ENCODE results near the gene FANCC.
"Not testable (repeated sequence)": the region's sequence is repeated elsewhere in the genome, so short reads cannot be mapped to it uniquely, and the experiment has no call there.

Gene FANCC

DNA sequence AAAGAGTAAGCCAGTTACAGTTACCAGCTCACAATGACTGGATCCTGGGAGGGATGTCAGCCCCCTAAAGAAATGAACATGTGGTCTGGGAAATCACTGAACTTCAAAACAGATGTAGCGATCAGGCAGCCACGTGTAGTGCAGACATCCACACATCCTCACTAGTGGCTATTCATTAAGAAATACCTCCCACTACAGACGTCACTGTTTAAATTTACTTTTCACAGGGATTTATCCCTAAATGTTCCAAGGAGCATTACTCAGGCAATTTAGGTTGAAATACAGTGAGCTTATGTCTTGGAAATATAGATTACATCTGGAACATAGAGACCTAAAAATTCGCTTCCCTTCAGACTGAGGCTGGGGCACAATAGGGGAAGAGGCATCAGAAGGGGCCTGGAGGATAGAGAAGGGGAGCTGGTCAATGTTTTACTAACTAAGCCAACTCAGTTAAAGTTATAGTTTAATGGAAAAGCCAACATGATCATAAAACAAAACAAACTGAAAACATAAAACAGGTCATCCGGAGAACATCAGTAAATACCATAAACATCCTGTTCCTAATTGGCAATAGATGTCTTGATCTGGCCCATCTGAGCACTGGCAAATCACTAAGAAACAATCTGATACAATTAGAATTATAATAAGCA, 92.3 kb downstream of the FANCC start:
- no peak for DNase-seq

GRCh38 chr9:95224376-95225019, 93.0 kb downstream of the FANCC start:
- no peak for DNase-seq

DNA sequence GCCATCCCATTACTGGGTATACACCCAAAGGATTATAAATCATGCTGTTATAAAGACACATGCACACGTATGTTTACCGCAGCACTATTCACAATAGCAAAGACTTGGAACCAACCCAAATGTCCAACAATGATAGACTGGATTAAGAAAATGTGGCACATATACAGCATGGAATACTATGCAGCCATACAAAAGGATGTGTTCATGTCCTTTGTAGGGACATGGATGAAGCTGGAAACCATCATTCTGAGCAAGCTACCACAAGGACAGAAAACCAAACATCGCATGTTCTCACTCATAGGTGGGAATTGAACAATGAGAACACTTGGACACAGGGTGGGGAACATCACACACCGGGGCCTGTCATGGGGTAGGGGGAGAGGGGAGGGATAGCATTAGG, 97.2 kb downstream of the FANCC start:
- DNase-seq, result not testable (repeated sequence)

GRCh38 chr9:95218773-95219172, 98.7 kb downstream of the FANCC start:
- DNase-seq, result no peak

DNA sequence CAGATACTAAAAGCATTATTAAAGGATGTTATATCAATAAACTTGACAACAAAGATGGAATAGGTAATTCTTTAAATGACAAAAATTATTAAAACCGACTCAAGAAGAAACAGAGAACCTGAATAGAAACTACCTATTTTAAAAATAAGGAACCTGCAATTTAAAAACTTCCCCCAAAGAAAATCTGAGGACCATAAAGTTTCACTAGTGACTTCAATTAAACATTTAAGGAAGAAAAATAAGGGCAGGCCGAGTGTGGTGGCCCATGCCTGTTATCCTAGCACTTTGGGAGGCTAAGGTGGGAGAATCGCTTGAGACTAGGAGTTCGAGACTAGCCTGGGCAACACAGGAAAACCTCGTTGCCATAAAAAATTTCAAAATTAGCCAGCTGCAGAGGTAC, 99.6 kb downstream of the FANCC start:
- DNase-seq, result no peak

DNA sequence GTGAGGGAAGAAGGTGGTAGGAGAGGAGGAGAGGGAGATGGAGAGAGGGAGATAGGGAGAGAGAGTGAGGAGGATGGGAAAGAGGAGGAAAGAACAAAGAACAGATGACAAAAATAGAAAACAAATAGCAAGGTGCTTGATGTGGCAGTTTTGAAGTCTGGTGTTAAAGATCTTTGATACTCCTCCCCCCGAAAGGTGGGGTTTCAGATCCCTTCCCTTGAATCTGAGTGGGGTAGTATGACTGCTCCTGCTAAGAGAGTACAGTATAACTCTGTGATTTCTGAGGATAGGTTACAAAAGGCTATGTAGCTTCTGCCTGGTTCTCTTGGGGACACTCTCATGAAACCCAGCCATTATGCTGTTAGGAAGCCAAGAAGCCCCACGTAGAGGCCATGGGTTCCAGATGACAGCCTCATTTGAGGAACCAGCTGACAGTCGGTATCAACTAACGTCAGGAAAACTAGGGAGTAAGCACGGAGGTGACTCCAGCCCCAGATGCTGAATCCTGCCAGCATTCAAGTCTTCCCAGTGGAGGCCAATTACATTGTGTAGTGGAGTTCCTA, 102.1 kb downstream of the FANCC start:
- DNase-seq, result no peak

- no peak for DNase-seq
These were observed 104.4 kb downstream of the FANCC start for GRCh38 chr9:95213117-95213516.

DNA sequence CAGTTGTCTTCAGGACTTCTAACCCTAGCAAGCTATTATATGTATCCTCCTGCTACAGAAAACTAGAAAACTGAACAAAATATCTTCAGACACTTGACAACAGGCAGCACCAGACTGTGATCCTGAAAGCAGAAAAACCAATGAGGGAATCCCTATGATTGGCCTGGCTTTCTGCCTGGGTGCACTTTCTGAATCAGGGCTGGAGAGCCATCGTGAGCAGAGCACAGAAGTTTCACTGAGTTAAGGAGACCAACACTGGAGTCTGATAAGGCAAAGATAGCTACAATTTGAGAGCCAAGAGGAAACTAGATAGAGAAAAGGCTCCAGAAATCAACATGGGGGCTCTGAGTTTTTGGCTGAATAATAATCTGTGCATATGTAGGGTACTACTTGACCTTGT, 106.5 kb downstream of the FANCC start:
- no peak for DNase-seq

DNA sequence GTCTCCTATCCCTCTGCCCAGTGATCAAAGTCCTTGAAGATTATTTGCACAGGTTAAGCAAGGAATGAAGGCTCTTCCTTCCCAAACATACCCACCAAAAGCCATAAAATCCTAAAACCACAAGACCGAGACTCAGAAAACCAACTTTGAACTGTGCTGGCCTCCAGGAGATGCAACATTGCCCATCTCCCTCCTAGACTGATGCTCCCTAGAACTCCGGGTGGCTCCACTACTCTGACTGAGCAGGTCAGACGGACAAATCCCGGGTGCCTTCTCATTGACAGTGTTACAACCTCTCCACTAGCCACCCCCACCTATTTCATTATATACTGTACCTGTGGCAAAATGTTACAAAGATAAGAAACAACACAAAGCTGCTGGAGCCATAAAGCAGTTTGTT, 110.1 kb downstream of the FANCC start:
- DNase-seq, result no peak

DNA sequence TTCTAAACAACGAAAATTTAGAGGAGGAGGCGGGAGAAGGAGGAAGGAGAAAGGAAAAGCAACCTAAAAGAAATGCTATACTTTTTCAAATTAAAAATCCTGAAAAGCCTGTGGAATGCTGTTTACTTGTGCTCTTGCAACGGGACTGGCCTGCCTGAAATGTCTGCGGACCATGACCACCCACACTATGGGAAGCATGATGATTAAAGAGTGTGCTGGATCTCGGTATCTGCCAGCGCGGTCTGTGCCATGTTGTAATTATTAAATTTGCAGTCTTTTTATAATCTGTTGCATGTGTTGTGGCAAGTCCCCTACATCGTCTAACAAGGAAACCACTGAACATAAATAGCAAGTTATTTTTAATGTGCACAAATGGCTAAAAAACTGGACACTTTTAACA, 111.4 kb downstream of the FANCC start:
- DNase-seq, result no peak

- no peak for DNase-seq
These were observed 112.8 kb downstream of the FANCC start for GRCh38 chr9:95204710-95205109.

DNA sequence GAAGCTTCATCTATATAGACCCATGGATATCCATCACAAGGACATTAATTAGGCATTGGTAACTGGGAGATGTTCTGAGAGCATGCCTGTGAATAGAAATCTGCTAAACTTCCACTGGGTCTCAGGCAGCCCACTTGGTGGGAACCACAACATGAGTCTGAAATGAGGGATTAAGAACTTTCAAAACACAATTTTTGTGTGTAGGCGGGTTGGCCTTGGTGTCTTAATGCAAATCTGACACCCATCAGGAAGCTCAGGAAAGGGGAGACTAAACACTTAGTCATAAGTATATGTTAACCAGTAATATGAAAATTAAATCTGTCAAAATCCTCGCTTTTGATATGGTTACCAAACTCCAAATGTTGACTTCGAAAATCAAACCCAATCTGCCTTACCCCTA, 113.2 kb downstream of the FANCC start:
- no peak for DNase-seq

GRCh38 chr9:95203019-95203418, 114.5 kb downstream of the FANCC start:
- DNase-seq, result not testable (repeated sequence)

- DNase-seq, result no peak
These were observed 115.3 kb downstream of the FANCC start for GRCh38 chr9:95202076-95202681.

- no peak for DNase-seq
These were observed 116.3 kb downstream of the FANCC start for GRCh38 chr9:95201206-95201605.

- DNase-seq, result no peak
These were observed 119.7 kb downstream of the FANCC start for GRCh38 chr9:95197692-95198271.

DNA sequence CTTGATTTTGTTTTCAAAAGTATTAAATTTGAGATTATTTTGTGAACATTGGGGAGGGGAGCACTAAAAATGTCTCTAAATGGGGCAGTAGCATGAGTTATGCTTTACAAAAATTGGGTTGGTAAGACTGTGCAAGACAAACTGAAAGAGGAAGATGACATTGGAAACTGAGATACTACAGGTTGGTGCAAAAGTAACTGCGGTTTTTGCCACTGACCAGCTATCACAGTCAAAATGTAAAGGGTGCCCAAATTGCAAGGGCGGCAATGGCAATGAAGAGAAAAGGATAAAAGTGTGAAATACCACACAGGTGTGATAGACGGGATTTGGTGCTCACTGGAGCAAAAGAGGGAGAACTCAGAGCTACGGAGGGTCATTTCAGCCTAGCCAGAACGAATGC, 124.0 kb downstream of the FANCC start:
- DNase-seq, result no peak

GRCh38 chr9:95193067-95193466, 124.4 kb downstream of the FANCC start:
- DNase-seq, result no peak

GRCh38 chr9:95192631-95193030, 124.9 kb downstream of the FANCC start:
- DNase-seq, result no peak

DNA sequence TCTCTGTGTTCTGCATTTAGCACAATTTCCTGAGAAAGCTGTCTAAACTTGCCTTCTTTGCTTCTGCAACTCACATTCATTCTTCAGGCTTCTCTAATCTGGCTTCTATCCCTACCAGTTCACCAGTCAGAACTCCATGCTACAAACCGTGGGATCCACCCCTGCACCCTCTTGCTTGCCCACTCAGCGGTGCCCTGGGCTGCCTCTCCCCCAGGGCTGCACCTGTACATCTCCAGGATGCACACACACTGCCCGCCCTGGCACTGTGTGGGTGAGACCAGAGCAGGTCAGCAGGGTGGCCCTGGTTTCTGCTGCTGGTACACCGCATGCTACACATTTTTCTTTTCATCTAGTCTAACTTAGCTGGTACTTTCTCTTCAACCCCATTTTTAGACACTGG, 127.1 kb downstream of the FANCC start:
- no peak for DNase-seq

DNA sequence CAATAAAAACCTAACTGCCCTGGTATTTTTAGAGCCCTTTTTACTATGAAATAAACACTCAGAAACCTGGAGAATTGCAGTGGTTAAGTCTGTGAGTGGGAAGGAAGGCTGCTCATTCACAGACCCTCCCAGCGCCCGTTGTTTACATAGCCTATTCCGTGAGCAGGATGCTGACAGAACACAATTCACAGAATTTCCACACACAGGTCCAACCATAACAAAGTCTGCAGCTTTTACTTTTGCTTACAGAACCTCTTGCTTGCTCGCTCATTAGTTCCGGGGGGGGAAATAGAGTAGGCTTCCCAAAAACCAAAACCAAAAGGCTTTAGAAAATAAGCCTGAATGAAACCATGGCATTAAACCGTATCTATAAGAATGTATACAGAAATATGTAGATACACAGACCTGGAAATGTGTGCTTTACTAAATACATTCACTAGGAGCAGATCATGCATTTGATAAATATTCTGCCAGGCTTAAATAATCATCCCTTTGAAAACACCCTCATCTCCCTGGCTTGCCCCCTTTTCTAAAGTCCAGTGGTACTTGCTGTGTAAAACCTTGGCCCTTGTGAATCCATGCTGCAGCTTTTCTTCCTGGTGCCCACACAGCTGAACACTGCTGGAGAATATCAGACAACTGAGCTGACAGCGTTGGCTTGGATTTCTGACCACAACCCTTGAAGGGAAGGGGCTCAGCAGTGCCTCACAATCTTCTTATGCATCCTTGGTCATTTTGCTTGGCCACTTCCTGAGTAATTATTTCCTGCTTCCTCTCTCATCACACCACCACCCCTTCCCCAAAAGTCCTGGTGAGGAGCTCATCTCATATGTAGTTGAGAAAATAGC, 128.0 kb downstream of the FANCC start:
- DNase-seq, result no peak

DNA sequence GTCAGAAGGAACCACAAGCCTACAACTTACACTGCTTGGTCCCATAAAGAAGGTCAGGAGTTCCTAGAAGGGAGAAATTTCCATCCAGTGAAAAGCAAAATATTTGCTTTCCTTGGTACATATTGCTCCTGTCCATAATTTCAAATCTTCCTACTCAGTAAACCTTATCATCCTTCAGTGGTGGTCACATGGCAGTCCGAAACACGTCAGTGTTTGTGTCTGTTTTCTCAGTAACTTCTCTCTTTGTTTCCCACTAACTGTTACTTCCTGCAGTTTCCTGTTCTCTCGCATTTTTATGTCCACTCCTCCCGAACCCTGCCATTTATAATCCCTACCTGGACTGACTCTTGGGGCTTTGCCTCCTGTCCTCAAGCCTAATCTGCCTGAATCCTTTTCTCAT, 129.1 kb downstream of the FANCC start:
- no peak for DNase-seq

DNA sequence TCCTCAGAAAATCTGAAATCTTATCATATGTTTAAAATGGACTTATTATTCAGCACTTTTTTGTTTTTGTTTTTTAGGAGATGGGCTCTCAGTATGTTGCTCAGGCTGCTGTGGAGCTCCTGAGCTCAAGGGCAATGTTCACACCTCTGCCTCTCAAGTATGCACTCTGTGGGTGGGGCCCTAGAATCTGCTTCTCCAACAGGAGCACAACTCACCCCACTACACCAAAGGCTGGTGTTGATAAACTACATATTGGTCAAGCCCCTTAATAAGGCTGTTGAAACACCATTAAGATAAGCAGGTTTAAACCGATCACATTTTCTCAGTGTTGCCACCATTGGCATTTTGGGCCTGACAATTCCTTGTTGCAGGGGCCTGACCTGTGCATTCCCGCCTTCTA, 131.6 kb downstream of the FANCC start:
- DNase-seq, result no peak
